T-cell (primary cell): ENCODE measurements around the gene MSH2. TPM values are rescaled to one million over a fixed set of nuclear protein-coding genes. Genes with fewer than 3 reads are reported as not detected.
A peak's percentile ranks its signal among the peaks of the same experiment; 100 is the strongest.

Experiments used
- ATAC-seq, 4 experiments: fragments of 200-7000 bp in 3 of 4; fragments of 150-1000 bp in 1 of 4; cut with Tn5 transposase; replicated peaks in 1 of 4; 1 replicate in 3 of 4; 2 replicates in 1 of 4; pipeline ENCODE4 v1.10.0; 2021; ENCODE audit warnings: moderate library complexity in 3 of 4, mild to moderate bottlenecking in 2 of 4, moderate number of reproducible peaks in 1 of 4
- CTCF ChIA-PET, 2 donors: fragments of 300-600 bp; sonication (Branson Sonifier 250); formaldehyde crosslinking; loops; one replicate each; lab custom pipeline; 2022; ENCODE audit warnings: antibody characterized with exemption in 2 of 2; lab: Charles Lee
- POLR2A ChIA-PET, 2 donors: fragments of 300-600 bp; sonication (Branson Sonifier 250); formaldehyde crosslinking; loops; one replicate each; lab custom pipeline; 2022; ENCODE audit warnings: antibody characterized with exemption in 2 of 2; lab: Charles Lee
- DNase-seq, 35 experiments: peaks; one replicate each; pipeline versions ENCODE4 v3.0.0 to v3.0.0-alpha.2; 2013 to 2023
- H3K27ac ChIP-seq: one replicate; pipeline ENCODE4 v1.5.1; 2013; ENCODE audit warnings: low read length
- H3K27me3 ChIP-seq, 2 experiments: replicated peaks in 1 of 2; 1 replicate in 1 of 2; 2 replicates in 1 of 2; pipeline versions ENCODE4 v1.6.1 to v1.7.0; 2013; ENCODE audit warnings: low read length in 1 of 2, mixed read lengths in 1 of 2; ENCODE audit not compliant: control insufficient read depth in 2 of 2, insufficient read depth in 2 of 2; ENCODE audit errors: extremely low read depth in 1 of 2
- H3K36me3 ChIP-seq, 2 donors: 1 replicate in 1 of 2; 2 replicates in 1 of 2; pipeline versions ENCODE4 v1.6.1 to v1.7.0; 2013; ENCODE audit warnings: low read length in 1 of 2; ENCODE audit not compliant: control insufficient read depth in 2 of 2, insufficient read depth in 1 of 2; ENCODE audit errors: extremely low read depth in 1 of 2
- H3K4me1 ChIP-seq, 2 experiments: 1 replicate in 1 of 2; 2 replicates in 1 of 2; pipeline versions ENCODE4 v1.6.1 to v1.7.0; 2013; ENCODE audit warnings: low read length in 2 of 2, mixed read lengths in 1 of 2; ENCODE audit not compliant: insufficient read depth in 2 of 2, control insufficient read depth in 1 of 2; ENCODE audit errors: extremely low read depth in 1 of 2
- H3K4me3 ChIP-seq, 2 donors: 1 replicate in 1 of 2; 2 replicates in 1 of 2; pipeline versions ENCODE4 v1.5.1 to v1.7.0; 2013; ENCODE audit warnings: mild to moderate bottlenecking in 2 of 2, low read length in 1 of 2, moderate library complexity in 1 of 2; ENCODE audit not compliant: control insufficient read depth in 1 of 2; ENCODE audit errors: extremely low read depth in 1 of 2
- H3K9me3 ChIP-seq: 2 replicates; pipeline ENCODE4 v1.7.0; 2013
- H3K27ac Mint-ChIP-seq, 2 donors: one replicate each; pipeline ENCODE4 v1.8.0; 2020 to 2021; ENCODE audit warnings: mild to moderate bottlenecking in 2 of 2, mixed read lengths in 2 of 2
- H3K27me3 Mint-ChIP-seq, 2 donors: one replicate each; pipeline ENCODE4 v1.8.0; 2021 to 2022; ENCODE audit warnings: mixed read lengths in 2 of 2
- H3K36me3 Mint-ChIP-seq: one replicate; pipeline ENCODE4 v1.8.0; 2021; ENCODE audit warnings: mixed read lengths
- H3K4me1 Mint-ChIP-seq, 3 donors: one replicate each; pipeline ENCODE4 v1.8.0; 2020 to 2022; ENCODE audit warnings: mixed read lengths in 3 of 3, mild to moderate bottlenecking in 1 of 3
- H3K4me3 Mint-ChIP-seq, 3 donors: one replicate each; pipeline ENCODE4 v1.8.0; 2020 to 2022; ENCODE audit warnings: mild to moderate bottlenecking in 3 of 3, mixed read lengths in 3 of 3, moderate library complexity in 3 of 3
- H3K9me3 Mint-ChIP-seq, 3 donors: one replicate each; pipeline ENCODE4 v1.8.0; 2020 to 2022; ENCODE audit warnings: mixed read lengths in 3 of 3
- WGBS: methylation state at CpG from one replicate; pipeline ENCODE4 v1.1.5; 2013; ENCODE audit warnings: missing lambda C conversion rate; ENCODE audit not compliant: insufficient coverage; 5-methylcytosine and 5-hydroxymethylcytosine counted together
- total RNA-seq, 35 experiments: library from RNA in 6 of 35; stranded (reverse) in 6 of 35; fragments of 120-200 nt in 1 of 35; gene quantifications; one replicate each; pipeline versions ENCODE4 v1.2.1 to v1.2.4 and lab custom pipeline; 2013 to 2026

MSH2 gene
- total RNA-seq (10 to 100 TPM; 16.6 to 29.1 (median 23.2) TPM), total RNA-seq (lab: John Stamatoyannopoulos, UW) (15.3 to 164 (median 39.9) reads per million in 29 experiments)
- 32.4 TPM for total RNA-seq (2013)

- under 1% methylated on average over 71 of the region's 73 CpGs for WGBS
Observed at GRCh38 chr2:47402805-47403608, at the start of gene MSH2. TSS of gene MSH2 (plus strand) at chr2:47403156. CDS start at chr2:47403192, 36 bp downstream.

GRCh38 chr2:47354013-47354847 lies 48.7 kb upstream of the MSH2 start:
- 82% methylated on average over 7 of the region's 11 CpGs for whole genome bisulfite sequencing
- H3K4me1 ChIP-seq, result no peaks in the 10 kb centered on the region
- H3K36me3 Mint-ChIP-seq, result no peaks in the 10 kb centered on the region
- no peak overlapping the region for H3K4me3 Mint-ChIP-seq
- ATAC-seq (no peak), DNase-seq (no peak)
- H3K27ac ChIP-seq, result no peak overlapping the region
- H3K27ac Mint-ChIP-seq, result no peak overlapping the region
- H3K36me3 ChIP-seq, result no peaks in the 10 kb centered on the region
- H3K9me3 Mint-ChIP-seq, result no peaks in the 10 kb centered on the region
- peaks cover 0 to under 1% of the 10 kb centered on the region in 2 donors for H3K27me3 Mint-ChIP-seq
- H3K4me3 ChIP-seq, result no peak overlapping the region
- no peaks in the 10 kb centered on the region for H3K9me3 ChIP-seq
- no peaks in the 10 kb centered on the region for H3K4me1 Mint-ChIP-seq
- ChIA-PET CTCF (interaction anchor here in 1 of 2 donors (0.6 kb wide), 1 partner anchor 13 kb away, joined by 6 read pairs; no protein-coding TSS in a partner anchor), POLR2A (interaction anchor here in 1 of 2 donors (0.7 kb wide), 1 partner anchor 13 kb away, joined by 6 read pairs; no protein-coding TSS in a partner anchor)
- peaks cover 0 to 3% of the 10 kb centered on the region in 2 experiments for H3K27me3 ChIP-seq

More at GRCh38 chr2:47402805-47403608, at the start of gene MSH2:
- peaks cover 0 to 7% of the 10 kb centered on the region in 2 donors for H3K36me3 ChIP-seq
- DNase-seq (peak; percentile 77 to 95 (median 87)), ATAC-seq (peak; percentile 94 to 97 (median 94))
- H3K4me3 ChIP-seq, result peak within 1 kb of the TSS; percentile 78 to 99
- H3K4me3 Mint-ChIP-seq, result peak within 1 kb of the TSS; percentile 97 to 99 (median 98)
- CTCF ChIA-PET, result interaction anchor here (0.6 to 1.4 kb wide), 11 partner anchors 8 to 504 kb away, joined by 3 to 6 read pairs (median 3); no protein-coding TSS in a partner anchor
- H3K27ac ChIP-seq, result peak within 1 kb of the TSS; percentile 62
- peaks cover 12 to 29% of the 10 kb centered on the region in 2 experiments for H3K4me1 ChIP-seq
- H3K27ac Mint-ChIP-seq, result peak within 1 kb of the TSS; percentile 92 to 93
- POLR2A ChIA-PET, result interaction anchor here (0.5 to 1.5 kb wide), 6 partner anchors 11 to 504 kb away, joined by 3 to 6 read pairs (median 3); no protein-coding TSS in a partner anchor
- no peaks in the 10 kb centered on the region for H3K27me3 Mint-ChIP-seq
- H3K9me3 ChIP-seq, result no peaks in the 10 kb centered on the region
- H3K4me1 Mint-ChIP-seq, result peaks cover 41 to 49% (median 45%) of the 10 kb centered on the region in 3 donors
- H3K9me3 Mint-ChIP-seq, result no peaks in the 10 kb centered on the region
- H3K36me3 Mint-ChIP-seq, result peaks cover 20% of the 10 kb centered on the region
- H3K27me3 ChIP-seq, result no peaks in the 10 kb centered on the region

GRCh38 chr2:47354848-47355204 lies 48.1 kb upstream of the MSH2 start:
- ChIA-PET CTCF (interaction anchor here in 1 of 2 donors (0.6 kb wide), 1 partner anchor 14 kb away, joined by 6 read pairs; no protein-coding TSS in a partner anchor), POLR2A (interaction anchor here in 1 of 2 donors (0.7 kb wide), 1 partner anchor 13 kb away, joined by 6 read pairs; no protein-coding TSS in a partner anchor)
- no peaks in the 10 kb centered on the region for H3K9me3 ChIP-seq
- DNase-seq, result no peak
- no peak overlapping the region for H3K4me3 ChIP-seq
- no peaks in the 10 kb centered on the region for H3K4me1 Mint-ChIP-seq
- no peak overlapping the region for H3K27ac Mint-ChIP-seq
- no peak for ATAC-seq
- WGBS, result no CpG with 5 or more reads among the region's 5 CpGs
- no peak overlapping the region for H3K27ac ChIP-seq
- H3K36me3 ChIP-seq, result no peaks in the 10 kb centered on the region
- H3K27me3 Mint-ChIP-seq, result peaks cover 0 to 4% of the 10 kb centered on the region in 2 donors
- H3K36me3 Mint-ChIP-seq, result no peaks in the 10 kb centered on the region
- H3K9me3 Mint-ChIP-seq, result no peaks in the 10 kb centered on the region
- no peak overlapping the region for H3K4me3 Mint-ChIP-seq
- H3K27me3 ChIP-seq, result peaks cover 0 to 5% of the 10 kb centered on the region in 2 experiments
- no peaks in the 10 kb centered on the region for H3K4me1 ChIP-seq

GRCh38 chr2:47357483-47357882 lies 45.5 kb upstream of the MSH2 start:
- no peak for ATAC-seq
- Mint-ChIP-seq H3K4me3 (no peak overlapping the region), H3K36me3 (no peaks in the 10 kb centered on the region), H3K27me3 (peaks cover 0 to 4% of the 10 kb centered on the region in 2 donors), H3K4me1 (no peaks in the 10 kb centered on the region), H3K27ac (no peak overlapping the region), H3K9me3 (no peaks in the 10 kb centered on the region)
- peaks cover 0 to 2% of the 10 kb centered on the region in 2 experiments for H3K27me3 ChIP-seq
- CTCF ChIA-PET, result no interaction called here
- POLR2A ChIA-PET, result no interaction called here
- WGBS, result 95% methylated on average over 3 of the region's 4 CpGs
- H3K27ac ChIP-seq, result no peak overlapping the region
- H3K36me3 ChIP-seq, result no peaks in the 10 kb centered on the region
- no peaks in the 10 kb centered on the region for H3K9me3 ChIP-seq
- H3K4me3 ChIP-seq, result no peak overlapping the region
- H3K4me1 ChIP-seq, result no peaks in the 10 kb centered on the region
- DNase-seq, result no peak

GRCh38 chr2:47359375-47359868 lies 43.5 kb upstream of the MSH2 start:
- Mint-ChIP-seq H3K9me3 (no peaks in the 10 kb centered on the region), H3K4me3 (no peak overlapping the region), H3K36me3 (no peaks in the 10 kb centered on the region), H3K27ac (no peak overlapping the region), H3K27me3 (peaks cover 0 to 4% of the 10 kb centered on the region in 2 donors), H3K4me1 (no peaks in the 10 kb centered on the region)
- DNase-seq, result no peak
- no peak for ATAC-seq
- peaks cover 0 to 2% of the 10 kb centered on the region in 2 experiments for H3K27me3 ChIP-seq
- no peaks in the 10 kb centered on the region for H3K4me1 ChIP-seq
- WGBS, result no CpG with 5 or more reads among the region's 10 CpGs
- no peaks in the 10 kb centered on the region for H3K9me3 ChIP-seq
- POLR2A ChIA-PET, result no interaction called here
- no peaks in the 10 kb centered on the region for H3K36me3 ChIP-seq
- H3K27ac ChIP-seq, result no peak overlapping the region
- CTCF ChIA-PET, result no interaction called here
- no peak overlapping the region for H3K4me3 ChIP-seq

GRCh38 chr2:47360283-47360682 lies 42.7 kb upstream of the MSH2 start:
- H3K27me3 ChIP-seq, result peaks cover 0 to 2% of the 10 kb centered on the region in 2 experiments
- no peak overlapping the region for H3K4me3 ChIP-seq
- H3K4me1 Mint-ChIP-seq, result no peaks in the 10 kb centered on the region
- no peak overlapping the region for H3K27ac Mint-ChIP-seq
- no peaks in the 10 kb centered on the region for H3K9me3 ChIP-seq
- ATAC-seq, result no peak
- peaks cover 0 to 4% of the 10 kb centered on the region in 2 donors for H3K27me3 Mint-ChIP-seq
- no peak for DNase-seq
- H3K27ac ChIP-seq, result no peak overlapping the region
- H3K36me3 ChIP-seq, result no peaks in the 10 kb centered on the region
- H3K4me3 Mint-ChIP-seq, result no peak overlapping the region
- ChIA-PET POLR2A (no interaction called here), CTCF (no interaction called here)
- no peaks in the 10 kb centered on the region for H3K9me3 Mint-ChIP-seq
- WGBS, result no CpG with 5 or more reads among the region's 3 CpGs
- no peaks in the 10 kb centered on the region for H3K4me1 ChIP-seq
- H3K36me3 Mint-ChIP-seq, result no peaks in the 10 kb centered on the region
